Breast epithelium (tissue), 4 donors: ENCODE measurements around the gene LEKR1. TPM values are rescaled to one million over a fixed set of nuclear protein-coding genes. Genes with fewer than 3 reads are reported as not detected.

Experiments
- DNase-seq, 2 donors: peaks; one replicate each; pipeline ENCODE4 v3.0.0-alpha.2; 2019; ENCODE audit warnings: low spot score in 2 of 2
- H3K27ac ChIP-seq, 2 donors: fragments of 200-600 bp; sonication (generic) in 1 of 2; one replicate each; pipeline ENCODE4 v1.5.1; 2016 to 2019; ENCODE audit warnings: mild to moderate bottlenecking in 1 of 2
- H3K27me3 ChIP-seq, 2 donors: fragments of 200-600 bp; sonication (generic) in 1 of 2; one replicate each; pipeline versions ENCODE4 v1.5.1 to v1.6.0; 2017 to 2019; ENCODE audit warnings: control low read depth in 1 of 2, mild to moderate bottlenecking in 1 of 2
- H3K36me3 ChIP-seq: fragments of 200-600 bp; one replicate; pipeline ENCODE4 v1.5.1; 2019
- H3K4me1 ChIP-seq, 2 donors: fragments of 200-600 bp; sonication (generic); one replicate each; pipeline ENCODE4 v1.5.1; 2016 to 2019; ENCODE audit warnings: control low read depth in 1 of 2
- H3K4me3 ChIP-seq, 3 donors: fragments of 200-600 bp; sonication (generic); 1 replicate in 2 of 3; 2 replicates in 1 of 3; pipeline ENCODE4 v1.5.1; 2016 to 2019; ENCODE audit warnings: mild to moderate bottlenecking in 3 of 3, moderate library complexity in 2 of 3
- H3K9me3 ChIP-seq, 2 donors: fragments of 200-600 bp; sonication (generic) in 1 of 2; one replicate each; pipeline ENCODE4 v1.5.1; 2016 to 2019; ENCODE audit warnings: control low read depth in 1 of 2
- CTCF ChIP-seq, 3 donors: fragments of 450-650 bp; IDR thresholded peaks; one replicate each; pipeline ENCODE4 v1.5.1; 2016 to 2017; ENCODE audit warnings: antibody characterized with exemption in 3 of 3, mild to moderate bottlenecking in 3 of 3, moderate library complexity in 3 of 3
- POLR2A ChIP-seq: fragments of 450-650 bp; IDR thresholded peaks from one replicate; pipeline ENCODE4 v1.6.1; 2016; ENCODE audit warnings: antibody characterized with exemption, mild to moderate bottlenecking, moderate library complexity
- POLR2AphosphoS5 ChIP-seq, 3 donors: sonication (generic); formaldehyde crosslinking; IDR thresholded peaks; one replicate each; pipeline ENCODE4 v1.6.1; 2017; ENCODE audit warnings: antibody characterized with exemption in 3 of 3
- intact Hi-C: fragments of 100-400 bp; cut with DNase I; formaldehyde crosslinking; loops from one replicate; pipeline ENCODE4 v1.15.1; 2023; ENCODE audit warnings: low total_unique reads
- total RNA-seq, 3 donors: library from RNA; depleted of rRNA; stranded (reverse); fragments of >200 nt; gene quantifications; one replicate each; pipeline ENCODE4 v1.1.0, GENCODE V29; 2016

LEKR1 gene
- total RNA-seq, 3 donors from 2014 or later = 1.6 to 8.0 (median 2.3) TPM

- H3K27me3 ChIP-seq = no peaks in the 10 kb centered on the region
- DNase-seq = no peak
Measured at GRCh38 chr3:156976933-156977332, 150.8 kb downstream of the LEKR1 start.

GRCh38 chr3:156978481-156978961 lies 152.4 kb downstream of the LEKR1 start:
- Histone ChIP-seq H3K27ac (no peak overlapping the region), H3K27me3 (no peaks in the 10 kb centered on the region), H3K4me3 (no peak overlapping the region), H3K36me3 (no peaks in the 10 kb centered on the region), H3K9me3 (no peaks in the 10 kb centered on the region), H3K4me1 (no peaks in the 10 kb centered on the region)
- intact Hi-C loops = no loop called here
- no peak for DNase-seq
- TF ChIP-seq POLR2A (no peak), CTCF (IDR thresholded peaks at IDR 0.05) (no peak), POLR2AphosphoS5 (IDR thresholded peaks at IDR 0.05) (no peak)

More at GRCh38 chr3:156976933-156977332, 150.8 kb downstream of the LEKR1 start:
- H3K4me1 ChIP-seq = no peaks in the 10 kb centered on the region
- intact Hi-C loops = no loop called here
- no peak for TF ChIP-seq CTCF (IDR thresholded peaks at IDR 0.05)
- TF ChIP-seq POLR2AphosphoS5 (IDR thresholded peaks at IDR 0.05) = no peak
- TF ChIP-seq POLR2A = no peak
- H3K4me3 ChIP-seq = no peak overlapping the region
- no peaks in the 10 kb centered on the region for H3K9me3 ChIP-seq
- H3K36me3 ChIP-seq = no peaks in the 10 kb centered on the region
- H3K27ac ChIP-seq = no peak overlapping the region

- no peaks in the 10 kb centered on the region for H3K4me1 ChIP-seq
- no peaks in the 10 kb centered on the region for H3K27me3 ChIP-seq
- no peak for DNase-seq
- H3K4me3 ChIP-seq = no peak overlapping the region
- H3K27ac ChIP-seq = no peak overlapping the region
- no peak for TF ChIP-seq POLR2AphosphoS5 (IDR thresholded peaks at IDR 0.05)
- TF ChIP-seq POLR2A = no peak
- no peak for TF ChIP-seq CTCF (IDR thresholded peaks at IDR 0.05)
- no peaks in the 10 kb centered on the region for H3K9me3 ChIP-seq
- no peaks in the 10 kb centered on the region for H3K36me3 ChIP-seq
- intact Hi-C loops = no loop called here
Measured at GRCh38 chr3:156981005-156981404, 154.9 kb downstream of the LEKR1 start.

- TF ChIP-seq POLR2AphosphoS5 (IDR thresholded peaks at IDR 0.05) (no peak), POLR2A (no peak), CTCF (IDR thresholded peaks at IDR 0.05) (no peak)
- no peak for DNase-seq
- Histone ChIP-seq H3K4me3 (no peak overlapping the region), H3K27ac (no peak overlapping the region), H3K9me3 (no peaks in the 10 kb centered on the region), H3K36me3 (no peaks in the 10 kb centered on the region), H3K27me3 (no peaks in the 10 kb centered on the region), H3K4me1 (no peaks in the 10 kb centered on the region)
- intact Hi-C loops = no loop called here
Measured at GRCh38 chr3:156983559-156983958, 157.4 kb downstream of the LEKR1 start.

GRCh38 chr3:156985711-156986110 lies 159.6 kb downstream of the LEKR1 start:
- no peak overlapping the region for H3K27ac ChIP-seq
- no peak for TF ChIP-seq CTCF (IDR thresholded peaks at IDR 0.05)
- TF ChIP-seq POLR2A = no peak
- no peak for TF ChIP-seq POLR2AphosphoS5 (IDR thresholded peaks at IDR 0.05)

More at GRCh38 chr3:156985711-156986110, 159.6 kb downstream of the LEKR1 start:
- Histone ChIP-seq H3K4me3 (no peak overlapping the region), H3K27me3 (no peaks in the 10 kb centered on the region), H3K9me3 (no peaks in the 10 kb centered on the region), H3K4me1 (no peaks in the 10 kb centered on the region), H3K36me3 (no peaks in the 10 kb centered on the region)
- DNase-seq = no peak
- intact Hi-C loops = no loop called here
